Activated CD8-positive, alpha-beta memory T cell treated with anti-CD3 and anti-CD28 coated beads, Interleukin-2, amount 10 ng/mL, durations not matched to agents 7 days and 5 days (primary cell): ENCODE measurements around the gene POLRMT. TPM values are rescaled to one million over a fixed set of nuclear protein-coding genes. Genes with fewer than 3 reads are reported as not detected.
"Not testable (repeated sequence)": the region's sequence is repeated elsewhere in the genome, so short reads cannot be mapped to it uniquely, and the experiment has no call there.

Experiments
- ATAC-seq: fragments of 150-1000 bp; cut with Tn5 transposase; one replicate; pipeline ENCODE4 v1.10.0; 2021; ENCODE audit warnings: moderate library complexity
- CTCF ChIA-PET: fragments of 350-600 bp; sonication (Branson Sonifier 250); formaldehyde crosslinking; loops from one replicate; lab custom pipeline; 2021; ENCODE audit warnings: antibody characterized with exemption; lab: Charles Lee
- DNase-seq: peaks from one replicate; pipeline ENCODE4 v3.0.0-alpha.2; 2020
- H3K27ac Mint-ChIP-seq: one replicate; pipeline ENCODE4 v1.8.0; 2021; ENCODE audit warnings: mild to moderate bottlenecking, mixed read lengths
- H3K27me3 Mint-ChIP-seq: one replicate; pipeline ENCODE4 v1.8.0; 2021; ENCODE audit warnings: mixed read lengths
- H3K36me3 Mint-ChIP-seq: one replicate; pipeline ENCODE4 v1.8.0; 2021; ENCODE audit warnings: mild to moderate bottlenecking, mixed read lengths
- H3K4me1 Mint-ChIP-seq: one replicate; pipeline ENCODE4 v1.8.0; 2021; ENCODE audit warnings: mixed read lengths
- H3K4me3 Mint-ChIP-seq: one replicate; pipeline ENCODE4 v1.8.0; 2021; ENCODE audit warnings: mild to moderate bottlenecking, moderate library complexity, mixed read lengths
- H3K9me3 Mint-ChIP-seq: one replicate; pipeline ENCODE4 v1.8.0; 2022; ENCODE audit warnings: low read depth, mixed read lengths
- total RNA-seq, 2 experiments: library from RNA; stranded (reverse); gene quantifications; one replicate each; pipeline ENCODE4 v1.2.3, GENCODE V29; 2021

The POLRMT gene
- total RNA-seq, 2 experiments from 2014 or later = 65.0 to 68.1 TPM

- H3K27me3 Mint-ChIP-seq, H3K9me3 Mint-ChIP-seq, H3K27ac Mint-ChIP-seq, H3K36me3 Mint-ChIP-seq, CTCF ChIA-PET, H3K4me1 Mint-ChIP-seq, H3K4me3 Mint-ChIP-seq, DNase-seq: not testable (repeated sequence)
- peak; percentile 21 for ATAC-seq
Measured at GRCh38 chr19:603779-604178, 29.6 kb downstream of the POLRMT start.

- H3K27ac Mint-ChIP-seq, H3K36me3 Mint-ChIP-seq, H3K27me3 Mint-ChIP-seq, CTCF ChIA-PET, H3K9me3 Mint-ChIP-seq, H3K4me3 Mint-ChIP-seq, ATAC-seq, H3K4me1 Mint-ChIP-seq, DNase-seq: not testable (repeated sequence)
Measured at GRCh38 chr19:603302-603639, 30.1 kb downstream of the POLRMT start.

GRCh38 chr19:602391-603301 lies 30.7 kb downstream of the POLRMT start:
- H3K4me1 Mint-ChIP-seq = no peaks in the 10 kb centered on the region
- H3K4me3 Mint-ChIP-seq = no peak overlapping the region
- no peak overlapping the region for H3K27ac Mint-ChIP-seq
- H3K36me3 Mint-ChIP-seq = no peaks in the 10 kb centered on the region
- no peaks in the 10 kb centered on the region for H3K27me3 Mint-ChIP-seq
- ATAC-seq (no peak), DNase-seq (no peak)
- CTCF ChIA-PET = no interaction called here
- no peaks in the 10 kb centered on the region for H3K9me3 Mint-ChIP-seq

DNA sequence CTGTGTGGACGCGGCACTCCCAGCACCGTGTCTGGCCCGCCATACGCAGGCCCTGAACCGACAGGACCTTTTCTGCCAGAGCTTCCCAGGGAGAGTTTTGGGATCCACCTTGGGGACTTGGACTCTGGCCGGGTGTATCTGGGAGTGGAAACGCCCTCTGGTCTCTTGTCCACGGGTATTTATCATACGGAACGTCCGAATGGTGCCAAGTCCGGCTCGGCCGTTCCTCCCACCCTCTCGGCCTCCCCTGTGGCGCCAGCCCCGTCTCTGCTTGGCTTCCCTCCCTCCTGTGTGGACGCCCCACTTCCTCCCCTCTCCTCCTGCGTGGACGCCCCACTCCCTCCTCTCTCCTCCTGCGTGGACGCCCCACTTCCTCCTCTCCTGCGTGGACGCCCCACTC lies 31.5 kb downstream of the POLRMT start:
- H3K36me3 Mint-ChIP-seq = no peaks in the 10 kb centered on the region
- H3K4me1 Mint-ChIP-seq = no peaks in the 10 kb centered on the region
- no peak for ATAC-seq
- H3K27me3 Mint-ChIP-seq = no peaks in the 10 kb centered on the region
- no peak for DNase-seq
- H3K27ac Mint-ChIP-seq = no peak overlapping the region
- CTCF ChIA-PET = no interaction called here
- H3K4me3 Mint-ChIP-seq = no peak overlapping the region
- H3K9me3 Mint-ChIP-seq = no peaks in the 10 kb centered on the region

- Mint-ChIP-seq H3K9me3 (no peaks in the 10 kb centered on the region), H3K4me3 (no peak overlapping the region), H3K27ac (no peak overlapping the region), H3K27me3 (no peaks in the 10 kb centered on the region), H3K36me3 (no peaks in the 10 kb centered on the region), H3K4me1 (no peaks in the 10 kb centered on the region)
- CTCF ChIA-PET = no interaction called here
- ATAC-seq (no peak), DNase-seq (no peak)
Measured at GRCh38 chr19:601310-601709, 32.0 kb downstream of the POLRMT start.

- Mint-ChIP-seq H3K9me3 (no peaks in the 10 kb centered on the region), H3K4me1 (no peaks in the 10 kb centered on the region), H3K27me3 (peaks cover 10% of the 10 kb centered on the region), H3K4me3 (no peak overlapping the region), H3K27ac (no peak overlapping the region), H3K36me3 (no peaks in the 10 kb centered on the region)
- CTCF ChIA-PET = interaction anchor here (1.0 kb wide), 2 partner anchors 12 to 42 kb away, joined by 3 read pairs; partner anchors contain the start of gene FGF22
- no peak for ATAC-seq
- DNase-seq = no peak
Measured at GRCh38 chr19:597406-598315, 35.7 kb downstream of the POLRMT start.

DNA sequence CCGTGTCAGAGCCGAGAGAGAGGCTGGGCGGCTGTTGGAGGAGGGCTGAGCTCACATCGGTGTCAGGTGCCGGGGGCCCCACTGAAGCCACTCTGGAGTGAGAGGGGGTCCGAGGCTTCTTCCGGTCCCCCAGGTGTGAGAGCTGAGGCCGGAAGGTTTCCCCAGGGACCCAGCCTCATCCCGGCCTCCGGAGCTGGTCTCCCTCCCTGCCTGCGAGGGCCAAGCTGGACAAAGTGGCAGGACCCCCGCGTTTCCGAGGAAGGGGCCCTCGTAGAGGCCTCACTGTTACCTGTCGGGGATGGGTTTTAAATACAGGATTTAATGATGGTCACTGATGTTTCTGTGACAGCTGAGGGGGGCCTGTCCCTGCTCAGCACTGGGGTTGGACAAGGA lies 37.1 kb downstream of the POLRMT start:
- Mint-ChIP-seq H3K9me3 (no peaks in the 10 kb centered on the region), H3K4me3 (no peak overlapping the region), H3K27ac (no peak overlapping the region), H3K36me3 (no peaks in the 10 kb centered on the region), H3K27me3 (peaks cover 17% of the 10 kb centered on the region), H3K4me1 (no peaks in the 10 kb centered on the region)
- DNase-seq (no peak), ATAC-seq (no peak)
- CTCF ChIA-PET = interaction anchor here (1.3 kb wide), 1 partner anchor 12 kb away, joined by 5 read pairs; no protein-coding TSS in a partner anchor

- DNase-seq (no peak), ATAC-seq (no peak)
- no peak overlapping the region for H3K27ac Mint-ChIP-seq
- no peaks in the 10 kb centered on the region for H3K9me3 Mint-ChIP-seq
- CTCF ChIA-PET = interaction anchor here (1.3 kb wide), 1 partner anchor 12 kb away, joined by 5 read pairs; no protein-coding TSS in a partner anchor
- H3K27me3 Mint-ChIP-seq = peaks cover 20% of the 10 kb centered on the region
- no peaks in the 10 kb centered on the region for H3K4me1 Mint-ChIP-seq
- H3K4me3 Mint-ChIP-seq = no peak overlapping the region
- no peaks in the 10 kb centered on the region for H3K36me3 Mint-ChIP-seq
Measured at GRCh38 chr19:595326-596262, 37.7 kb downstream of the POLRMT start.

GRCh38 chr19:594265-594870 lies 39.0 kb downstream of the POLRMT start:
- no peaks in the 10 kb centered on the region for H3K4me1 Mint-ChIP-seq

GRCh38 chr19:593505-593904 lies 39.8 kb downstream of the POLRMT start:
- peaks cover 2% of the 10 kb centered on the region for H3K4me1 Mint-ChIP-seq
- no peak for ATAC-seq
- CTCF ChIA-PET = interaction anchor here (1.5 kb wide), 1 partner anchor 9 kb away, joined by 5 read pairs; no protein-coding TSS in a partner anchor
- peaks cover 28% of the 10 kb centered on the region for H3K27me3 Mint-ChIP-seq
- H3K27ac Mint-ChIP-seq = no peak overlapping the region
- DNase-seq = no peak
- no peaks in the 10 kb centered on the region for H3K36me3 Mint-ChIP-seq
- H3K4me3 Mint-ChIP-seq = no peak overlapping the region
- no peaks in the 10 kb centered on the region for H3K9me3 Mint-ChIP-seq

More at GRCh38 chr19:594265-594870, 39.0 kb downstream of the POLRMT start:
- no peak overlapping the region for H3K27ac Mint-ChIP-seq
- H3K9me3 Mint-ChIP-seq = no peaks in the 10 kb centered on the region
- peaks cover 22% of the 10 kb centered on the region for H3K27me3 Mint-ChIP-seq
- CTCF ChIA-PET = no interaction called here
- no peak overlapping the region for H3K4me3 Mint-ChIP-seq
- no peak for ATAC-seq
- no peak for DNase-seq
- no peaks in the 10 kb centered on the region for H3K36me3 Mint-ChIP-seq

DNA sequence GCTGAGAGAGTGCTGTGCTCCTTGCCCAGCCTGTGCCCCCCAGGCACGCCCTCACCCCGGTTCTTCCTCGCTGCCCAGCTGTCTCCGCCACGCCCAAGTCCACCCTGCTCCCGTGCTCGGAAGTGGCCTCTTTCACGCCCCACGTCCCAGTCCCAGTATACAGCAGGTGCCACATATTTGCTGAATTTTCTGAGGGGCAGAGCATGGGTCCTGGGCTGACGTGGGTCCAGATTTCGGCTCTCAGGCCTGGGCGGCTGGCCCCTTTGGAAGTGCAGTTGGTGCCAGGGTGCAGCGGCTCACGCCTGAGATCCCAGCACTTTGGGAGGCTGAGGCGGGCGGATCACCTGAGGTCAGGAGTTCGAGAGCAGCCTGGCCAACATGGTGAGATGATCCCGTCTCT lies 40.3 kb downstream of the POLRMT start:
- H3K4me1 Mint-ChIP-seq = peaks cover 2% of the 10 kb centered on the region
- ATAC-seq (no peak), DNase-seq (no peak)
- H3K27me3 Mint-ChIP-seq = peaks cover 31% of the 10 kb centered on the region
- H3K4me3 Mint-ChIP-seq = no peak overlapping the region
- CTCF ChIA-PET = interaction anchor here (1.5 kb wide), 1 partner anchor 9 kb away, joined by 5 read pairs; no protein-coding TSS in a partner anchor
- H3K27ac Mint-ChIP-seq = no peak overlapping the region
- H3K36me3 Mint-ChIP-seq = no peaks in the 10 kb centered on the region
- no peaks in the 10 kb centered on the region for H3K9me3 Mint-ChIP-seq

DNA sequence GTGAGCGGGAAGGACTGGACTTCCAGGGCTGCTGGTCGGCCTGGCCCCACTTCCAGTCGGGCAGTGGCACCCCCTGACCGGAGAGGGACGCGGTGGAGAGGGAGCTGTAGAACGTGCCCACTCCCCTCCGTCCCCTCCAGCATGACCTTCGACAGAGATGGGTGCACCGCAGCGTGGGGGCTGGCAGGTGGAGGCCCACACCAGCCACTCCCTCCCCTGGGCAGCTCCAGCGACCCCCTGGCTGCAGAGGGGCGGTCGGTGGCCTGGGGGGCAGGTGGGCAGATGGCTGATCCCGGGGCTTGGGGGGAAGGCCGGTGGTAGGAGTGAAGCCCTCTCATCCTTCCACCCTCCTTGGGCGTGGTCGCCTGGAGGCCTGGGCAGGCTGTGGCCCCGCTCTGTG lies 41.2 kb downstream of the POLRMT start:
- ATAC-seq (no peak), DNase-seq (no peak)
- Mint-ChIP-seq H3K36me3 (no peaks in the 10 kb centered on the region), H3K4me1 (peaks cover 2% of the 10 kb centered on the region), H3K9me3 (no peaks in the 10 kb centered on the region), H3K4me3 (no peak overlapping the region), H3K27ac (no peak overlapping the region), H3K27me3 (peaks cover 33% of the 10 kb centered on the region)
- CTCF ChIA-PET = interaction anchor here (1.5 kb wide), 1 partner anchor 8 kb away, joined by 5 read pairs; no protein-coding TSS in a partner anchor
